ENCODE measurements around the gene SPINT2. TPM values are rescaled to one million over a fixed set of nuclear protein-coding genes. Genes with fewer than 3 reads are reported as not detected.

SPINT2 gene
- total and polyA plus RNA-seq, 4 donors = 7.0 to 43.0 (median 10.7) TPM

GRCh38 chr19:38326591-38326990 is 62.2 kb downstream of the SPINT2 start:
- Histone ChIP-seq H3K27ac (ENCODE audit: low read depth in 1 of 2, low read length in 2 of 2) (no peak overlapping the region), H3K27me3 (ENCODE audit: control insufficient read depth in 4 of 4, insufficient read depth in 4 of 4, low read length in 3 of 4) (no peaks in the 10 kb centered on the region), H3K9me3 (ENCODE audit: control insufficient read depth in 4 of 4, low read length in 3 of 4) (no peaks in the 10 kb centered on the region), H3K9ac (ENCODE audit: low read depth in 1 of 2, low read length in 2 of 2) (no peak overlapping the region), H3K4me1 (ENCODE audit: control insufficient read depth in 4 of 4, insufficient read depth in 4 of 4, low read length in 3 of 4) (no peaks in the 10 kb centered on the region), H3K4me3 (ENCODE audit: low read depth in 1 of 3, low read length in 3 of 3) (no peak overlapping the region), H3K36me3 (ENCODE audit: control insufficient read depth in 4 of 4, insufficient read depth in 3 of 4, low read depth in 1 of 4, low read length in 3 of 4) (peaks cover 0 to 10% (median under 1%) of the 10 kb centered on the region in 4 donors)
- DNase-seq (ENCODE audit: low spot score) = no peak
- TF ChIP-seq EGR1 (IDR thresholded peaks at IDR 0.05; ENCODE audit: low read depth in 2 of 2) (no peak), FOXA2 (IDR thresholded peaks at IDR 0.05) (no peak), YY1 (IDR thresholded peaks at IDR 0.05) (no peak), REST (IDR thresholded peaks at IDR 0.05) (no peak), HNF4G (IDR thresholded peaks at IDR 0.05) (no peak), ATF3 (IDR thresholded peaks at IDR 0.05) (no peak), MAX (IDR thresholded peaks at IDR 0.05) (no peak), FOXA1 (IDR thresholded peaks at IDR 0.05) (no peak), RAD21 (IDR thresholded peaks at IDR 0.05) (no peak), RXRA (IDR thresholded peaks at IDR 0.05) (no peak)
- whole genome bisulfite sequencing = 93% methylated on average over 22 of the region's 22 CpGs

- H3K4me3 ChIP-seq (ENCODE audit: low read depth in 1 of 3, low read length in 3 of 3) = no peak overlapping the region
- DNase-seq (ENCODE audit: low spot score) = no peak
- no peaks in the 10 kb centered on the region for H3K27me3 ChIP-seq (ENCODE audit: control insufficient read depth in 4 of 4, insufficient read depth in 4 of 4, low read length in 3 of 4)
- H3K36me3 ChIP-seq (ENCODE audit: control insufficient read depth in 4 of 4, insufficient read depth in 3 of 4, low read depth in 1 of 4, low read length in 3 of 4) = peaks cover 0 to 10% (median under 1%) of the 10 kb centered on the region in 4 donors
- no peaks in the 10 kb centered on the region for H3K9me3 ChIP-seq (ENCODE audit: control insufficient read depth in 4 of 4, low read length in 3 of 4)
- no peak overlapping the region for H3K27ac ChIP-seq (ENCODE audit: low read depth in 1 of 2, low read length in 2 of 2)
- no peak overlapping the region for H3K9ac ChIP-seq (ENCODE audit: low read depth in 1 of 2, low read length in 2 of 2)
- 95% methylated on average over 7 of the region's 7 CpGs for WGBS
- no peaks in the 10 kb centered on the region for H3K4me1 ChIP-seq (ENCODE audit: control insufficient read depth in 4 of 4, insufficient read depth in 4 of 4, low read length in 3 of 4)
- TF ChIP-seq CTCF (IDR thresholded peaks at IDR 0.05; ENCODE audit: low read depth, low read length, missing input control) (no peak), ATF3 (IDR thresholded peaks at IDR 0.05) (no peak), EGR1 (IDR thresholded peaks at IDR 0.05; ENCODE audit: low read depth in 2 of 2) (no peak), FOXA2 (IDR thresholded peaks at IDR 0.05) (no peak), JUND (IDR thresholded peaks at IDR 0.05) (no peak), TAF1 (conservative IDR thresholded peaks at IDR 0.05) (no peak), HNF4A (conservative IDR thresholded peaks at IDR 0.05) (no peak), RXRA (IDR thresholded peaks at IDR 0.05) (no peak), ZBTB33 (IDR thresholded peaks at IDR 0.05) (no peak), RAD21 (IDR thresholded peaks at IDR 0.05) (no peak), FOXA1 (IDR thresholded peaks at IDR 0.05) (no peak), NR2F2 (IDR thresholded peaks at IDR 0.05) (no peak), HNF4G (IDR thresholded peaks at IDR 0.05) (no peak)
Observed at GRCh38 chr19:38329651-38330050, 65.3 kb downstream of the SPINT2 start.
